HL-60 (cell line): Measurements from ENCODE around the gene DECR2.

Experiments
- CTCF ChIP-seq: IDR thresholded peaks from one replicate; pipeline ENCODE4 v1.5.1; 2011; ENCODE audit warnings: low read length, control low read depth, inconsistent platforms; ENCODE audit not compliant: insufficient read depth
- GABPA ChIP-seq: IDR thresholded peaks from 2 replicates; pipeline ENCODE4 v1.6.1; 2012; ENCODE audit warnings: low read depth
- POLR2AphosphoS5 ChIP-seq: IDR thresholded peaks from 2 replicates; pipeline ENCODE4 v1.6.1; 2012; ENCODE audit warnings: low read depth
- REST ChIP-seq: IDR thresholded peaks from 2 replicates; pipeline ENCODE4 v1.6.1; 2012; ENCODE audit warnings: low read depth; ENCODE audit not compliant: insufficient replicate concordance

- no peak for TF ChIP-seq CTCF
- TF ChIP-seq POLR2AphosphoS5: no peak
- no peak for TF ChIP-seq GABPA
- TF ChIP-seq REST: no peak
Observed at GRCh38 chr16:378821-379182, 22.9 kb upstream of the DECR2 start.
